Heart left ventricle (tissue), 16 donors: ENCODE data around the gene PPP1R9A. TPM values are rescaled to one million over a fixed set of nuclear protein-coding genes. Genes with fewer than 3 reads are reported as not detected.
"Not testable (repeated sequence)": the region's sequence is repeated elsewhere in the genome, so short reads cannot be mapped to it uniquely, and the experiment has no call there.

Experiments
- ATAC-seq, 4 donors: fragments of 200-7000 bp; cut with Tn5 transposase; one replicate each; pipeline ENCODE4 v1.9.1; 2020 to 2022; ENCODE audit warnings: moderate library complexity in 4 of 4, mild to moderate bottlenecking in 3 of 4, moderate number of reproducible peaks in 1 of 4
- DNase-seq, 5 donors: peaks; one replicate each; pipeline ENCODE4 v3.0.0-alpha.2; 2020
- H3K27ac ChIP-seq, 12 donors: fragments of 200-600 bp; sonication (generic) in 4 of 12; one replicate each; pipeline versions ENCODE4 v1.5.0 to v1.8.0; 2016 to 2022; ENCODE audit warnings: mild to moderate bottlenecking in 2 of 12
- H3K27me3 ChIP-seq, 9 donors: fragments of 200-600 bp; sonication (generic) in 2 of 9; one replicate each; pipeline versions ENCODE4 v1.5.1 to v1.8.0; 2016 to 2022; ENCODE audit warnings: mild to moderate bottlenecking in 3 of 9
- H3K36me3 ChIP-seq, 9 donors: fragments of 200-600 bp; sonication (generic) in 2 of 9; one replicate each; pipeline versions ENCODE4 v1.5.0 to v1.8.0; 2018 to 2022; ENCODE audit warnings: mild to moderate bottlenecking in 2 of 9
- H3K4me1 ChIP-seq, 12 donors: fragments of 200-600 bp; sonication (generic) in 4 of 12; one replicate each; pipeline versions ENCODE4 v1.5.0 to v1.8.0; 2016 to 2022; ENCODE audit warnings: mild to moderate bottlenecking in 3 of 12
- H3K4me3 ChIP-seq, 12 donors: fragments of 200-600 bp; sonication (generic) in 4 of 12; one replicate each; pipeline versions ENCODE4 v1.5.0 to v1.8.0; 2017 to 2022; ENCODE audit warnings: mild to moderate bottlenecking in 9 of 12, moderate library complexity in 4 of 12
- H3K9me3 ChIP-seq, 12 donors: fragments of 200-600 bp; sonication (generic) in 4 of 12; one replicate each; pipeline versions ENCODE4 v1.5.0 to v1.8.0; 2016 to 2022; ENCODE audit warnings: mild to moderate bottlenecking in 1 of 12
- POLR2A ChIP-seq, 2 donors: fragments of 450-650 bp; IDR thresholded peaks; one replicate each; pipeline ENCODE4 v1.6.1; 2017; ENCODE audit warnings: antibody characterized with exemption in 2 of 2, mild to moderate bottlenecking in 2 of 2, moderate library complexity in 2 of 2
- WGBS, 4 donors: extraction: QIAGEN DNeasy Blood & Tissue Kit in 2 of 4; methylation state at CpG; one replicate each; pipeline versions ENCODE4 v1.1.5 to v1.1.7; 2013 to 2018; 5-methylcytosine and 5-hydroxymethylcytosine counted together
- intact Hi-C, 10 donors: fragments of 100-400 bp; cut with DNase I; formaldehyde crosslinking; loops; one replicate each; pipeline versions ENCODE4 v1.11.1 to v1.14.2; 2022
- polyA plus RNA-seq, 2 donors: library from polyadenylated mRNA; stranded (reverse); fragments of 200-250 nt; gene quantifications; one replicate each; pipeline ENCODE4 v1.2.3, GENCODE V29; 2013
- total RNA-seq, 9 donors: library from RNA; depleted of rRNA in 2 of 9; stranded (reverse); fragments of >200 nt in 2 of 9; fragmentation: NEBNext Ultra II Directional in 3 of 9; extraction: Animal tissue kit (Norgen Biotek cat#: 25700) in 3 of 9; gene quantifications; one replicate each; pipeline versions ENCODE4 v1.1.0 to v1.2.4, GENCODE V29; 2016 to 2023
- TF ChIP-seq, protein P1 (sequence below), 12 donors: fragments of 200-600 bp; sonication (generic) in 4 of 12; IDR thresholded peaks; one replicate each; pipeline versions ENCODE4 v1.5.0 to v1.8.0; 2018 to 2022; ENCODE audit warnings: antibody characterized with exemption in 12 of 12, mild to moderate bottlenecking in 5 of 12
- donor health status: ischemic (EF 13 %, LVEDD 7.1; RV severe dilation, severe dysfunction).
- donor health status: healthy with polysubstance abuse.
- donor health status: DM: no; HTN: yes; CAD: no.
- donor health status: DM: no; HTN: no; CAD: no.
- donor health status: ischemic (EF 25% LVEDD 6.9; RV normal size, moderate dysfunction).
- donor health status: ischemic (EF 25% LVEDD 5.7; RV mildly dilated, moderate dysfunction).
- donor health status: healthy.
- donor health status: DM: yes; HTN: yes; CAD: no.
- donor health status: ischemic (EF 35%, LVEDD 5.7; RV mildly dilated, moderate dysfunction).
- donor health status: nonischemic (EF 11% LVEDD 7.7; RV severe dilation, severe dysfunction).
- donor health status: DM: yes; HTN: yes; CAD: no.
- donor health status: PGD.
- donor health status: ischemic (EF 29% LVEDD 5.4; RV normal size, mild dysfunction).
- donor health status: nonischemic (EF 23%, LVEDD 6.1; RV moderate dilation, normal function).

Gene PPP1R9A
- total and polyA plus RNA-seq, 11 donors, result 3.6 to 42.8 (median 30.0) TPM

DNA sequence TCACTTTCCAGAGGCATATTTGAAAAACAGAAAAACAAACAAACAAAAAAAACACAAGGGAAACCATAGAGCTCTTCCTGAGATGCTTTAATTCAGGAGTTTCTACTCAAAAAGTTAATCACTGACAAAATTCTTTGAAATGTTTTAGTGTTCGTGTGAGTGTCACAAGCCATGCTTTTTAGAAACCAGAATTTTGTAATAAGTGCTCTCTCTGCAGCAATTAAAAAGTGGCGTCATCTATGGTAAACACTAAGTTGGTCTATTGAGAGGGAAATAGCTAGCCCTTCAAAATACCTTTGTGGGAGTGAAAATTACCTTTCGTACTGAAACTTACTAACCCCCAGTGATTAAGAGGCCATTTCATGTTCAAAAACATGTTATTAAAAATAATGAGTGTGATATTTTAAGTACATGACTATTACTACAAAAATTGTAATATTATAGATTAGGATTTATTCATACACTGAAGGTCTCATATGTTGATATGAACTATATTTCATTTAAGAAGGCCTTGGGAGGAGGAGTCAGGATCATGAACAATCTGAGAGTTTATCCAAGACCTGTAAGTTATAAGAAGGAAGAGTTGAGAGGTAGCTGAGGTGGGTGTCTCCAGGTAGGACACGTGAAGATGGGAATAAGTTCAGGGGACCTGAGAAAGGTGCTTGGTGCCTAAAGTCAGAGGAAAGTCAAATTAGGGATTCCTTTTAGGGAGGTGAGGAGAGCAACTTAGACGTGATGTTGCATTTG is 94.6 kb downstream of the PPP1R9A start:
- DNase-seq (no peak), ATAC-seq (no peak)
- Histone ChIP-seq H3K4me3 (no peak overlapping the region), H3K36me3 (no peaks in the 10 kb centered on the region), H3K27ac (no peak overlapping the region), H3K27me3 (no peaks in the 10 kb centered on the region), H3K9me3 (no peaks in the 10 kb centered on the region), H3K4me1 (peaks cover 0 to 18% (median 0%) of the 10 kb centered on the region in 12 donors)
- WGBS, 4 donors, result 93 to 96% (median 95%) methylated on average over 5 of the region's 5 CpGs
- no peak for TF ChIP-seq POLR2A (IDR thresholded peaks at IDR 0.05)
- TF ChIP-seq, protein P1, sequence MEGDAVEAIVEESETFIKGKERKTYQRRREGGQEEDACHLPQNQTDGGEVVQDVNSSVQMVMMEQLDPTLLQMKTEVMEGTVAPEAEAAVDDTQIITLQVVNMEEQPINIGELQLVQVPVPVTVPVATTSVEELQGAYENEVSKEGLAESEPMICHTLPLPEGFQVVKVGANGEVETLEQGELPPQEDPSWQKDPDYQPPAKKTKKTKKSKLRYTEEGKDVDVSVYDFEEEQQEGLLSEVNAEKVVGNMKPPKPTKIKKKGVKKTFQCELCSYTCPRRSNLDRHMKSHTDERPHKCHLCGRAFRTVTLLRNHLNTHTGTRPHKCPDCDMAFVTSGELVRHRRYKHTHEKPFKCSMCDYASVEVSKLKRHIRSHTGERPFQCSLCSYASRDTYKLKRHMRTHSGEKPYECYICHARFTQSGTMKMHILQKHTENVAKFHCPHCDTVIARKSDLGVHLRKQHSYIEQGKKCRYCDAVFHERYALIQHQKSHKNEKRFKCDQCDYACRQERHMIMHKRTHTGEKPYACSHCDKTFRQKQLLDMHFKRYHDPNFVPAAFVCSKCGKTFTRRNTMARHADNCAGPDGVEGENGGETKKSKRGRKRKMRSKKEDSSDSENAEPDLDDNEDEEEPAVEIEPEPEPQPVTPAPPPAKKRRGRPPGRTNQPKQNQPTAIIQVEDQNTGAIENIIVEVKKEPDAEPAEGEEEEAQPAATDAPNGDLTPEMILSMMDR (IDR thresholded peaks at IDR 0.05), result no peak
- intact Hi-C loops, result no loop called here

DNA sequence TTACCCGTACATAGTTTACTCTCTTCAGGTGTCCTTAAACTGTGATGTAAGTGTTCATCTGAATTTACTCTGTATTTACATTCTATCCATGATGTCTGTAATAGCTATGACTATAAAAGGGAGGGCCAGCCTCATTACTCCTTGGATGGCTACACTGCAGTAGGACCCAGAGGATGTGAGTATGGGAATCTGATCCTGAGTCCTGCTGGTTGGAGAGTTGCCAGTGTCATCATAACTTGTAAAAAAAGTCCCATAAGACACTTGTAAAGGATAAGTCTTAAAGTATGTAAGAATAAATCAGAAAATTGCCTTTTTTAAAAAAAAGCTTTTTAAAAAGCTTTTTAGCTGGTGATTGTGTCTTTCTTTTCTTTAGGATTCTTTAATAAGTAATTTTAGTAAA is 95.4 kb downstream of the PPP1R9A start:
- 89 to 98% (median 95%) methylated on average over 1 of the region's 1 CpG for WGBS, 4 donors
- H3K36me3 ChIP-seq, result no peaks in the 10 kb centered on the region
- ATAC-seq (no peak), DNase-seq (no peak)
- H3K27ac ChIP-seq, result no peak overlapping the region
- H3K27me3 ChIP-seq, result no peaks in the 10 kb centered on the region
- TF ChIP-seq POLR2A (IDR thresholded peaks at IDR 0.05), result no peak
- TF ChIP-seq, protein P1 (IDR thresholded peaks at IDR 0.05), result no peak
- peaks cover 0 to 13% (median 0%) of the 10 kb centered on the region in 12 donors for H3K4me1 ChIP-seq
- intact Hi-C loops, result no loop called here
- no peaks in the 10 kb centered on the region for H3K9me3 ChIP-seq
- H3K4me3 ChIP-seq, result no peak overlapping the region

GRCh38 chr7:95004618-95005247 is 97.3 kb downstream of the PPP1R9A start:
- DNase-seq, result peak in 4 of 5 donors; percentile 28 to 62 (median 37)
- H3K4me1 ChIP-seq, result peaks cover 0 to 13% (median 0%) of the 10 kb centered on the region in 12 donors
- peak overlapping the region in 9 of 12 donors; percentile 26 to 62 (median 39) for H3K27ac ChIP-seq
- 34 to 41% (median 36%) methylated on average over 6 of the region's 6 CpGs for WGBS, 4 donors
- H3K9me3 ChIP-seq, result peaks cover 0 to 4% (median 0%) of the 10 kb centered on the region in 12 donors
- H3K36me3 ChIP-seq, result no peaks in the 10 kb centered on the region
- TF ChIP-seq POLR2A (IDR thresholded peaks at IDR 0.05), result no peak
- TF ChIP-seq, protein P1 (IDR thresholded peaks at IDR 0.05), result no peak
- intact Hi-C loops, result no loop called here
- peak; percentile 98 to 100 (median 99) for ATAC-seq
- H3K27me3 ChIP-seq, result no peaks in the 10 kb centered on the region
- peak overlapping the region in 4 of 12 donors; percentile 10 to 26 (median 18) for H3K4me3 ChIP-seq

DNA sequence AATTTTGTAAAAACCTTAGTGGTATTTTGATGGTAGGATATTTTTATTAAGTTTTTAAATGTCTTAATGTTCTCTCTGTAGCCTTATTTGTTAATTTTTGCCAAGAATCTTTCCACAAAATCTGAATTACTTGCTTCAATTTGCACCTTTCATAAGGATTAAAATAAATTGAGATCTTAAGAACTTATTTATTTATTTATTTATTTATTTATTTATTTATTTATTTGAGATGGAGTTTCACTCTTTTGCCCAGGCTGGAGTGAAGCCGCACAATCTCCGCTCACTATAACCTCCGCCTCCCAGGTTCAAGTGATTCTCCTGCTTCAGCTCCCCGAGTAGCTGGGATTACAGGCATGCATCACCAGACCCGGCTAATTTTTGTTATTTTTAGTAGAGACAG is 98.6 kb downstream of the PPP1R9A start:
- TF ChIP-seq POLR2A (IDR thresholded peaks at IDR 0.05), result no peak
- TF ChIP-seq, protein P1 (IDR thresholded peaks at IDR 0.05), result no peak
- Histone ChIP-seq H3K4me3 (no peak overlapping the region), H3K27ac (no peak overlapping the region), H3K36me3 (no peaks in the 10 kb centered on the region), H3K27me3 (no peaks in the 10 kb centered on the region), H3K4me1 (peaks cover 0 to 13% (median under 1%) of the 10 kb centered on the region in 12 donors), H3K9me3 (peaks cover 0 to 4% (median 0%) of the 10 kb centered on the region in 12 donors)
- no peak for ATAC-seq
- no peak for DNase-seq
- intact Hi-C loops, result no loop called here
- 96 to 99% (median 98%) methylated on average over 5 of the region's 5 CpGs for WGBS, 4 donors

DNA sequence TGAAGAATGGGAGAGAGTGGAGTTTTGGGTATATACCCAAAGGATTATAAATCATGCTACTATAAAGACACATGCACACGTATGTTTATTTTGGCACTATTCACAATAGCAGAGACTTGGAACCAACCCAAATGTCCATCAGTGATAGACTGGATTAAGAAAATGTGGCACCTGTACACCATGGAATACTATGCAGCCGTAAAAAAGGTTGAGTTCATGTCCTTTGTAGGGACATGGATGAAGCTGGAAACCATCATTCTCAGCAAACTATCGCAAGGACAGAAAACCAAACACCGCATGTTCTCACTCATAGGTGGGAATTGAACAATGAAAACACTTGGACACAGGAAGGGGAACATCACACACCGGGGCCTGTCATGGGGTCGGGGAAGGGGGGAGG is 101.4 kb downstream of the PPP1R9A start:
- H3K9me3 ChIP-seq, DNase-seq, H3K36me3 ChIP-seq, ATAC-seq, H3K27ac ChIP-seq, H3K4me3 ChIP-seq, H3K27me3 ChIP-seq, intact Hi-C loops: not testable (repeated sequence)
- 90 to 95% (median 92%) methylated on average over 6 of the region's 6 CpGs for WGBS, 4 donors
- peaks cover 0 to 16% (median 2%) of the 10 kb centered on the region in 12 donors for H3K4me1 ChIP-seq
